Eye (tissue), 1 donor: ENCODE results near the gene PLK2.

ENCODE experiments used
- DNase-seq: peaks from one replicate; pipeline ENCODE4 v3.0.0-alpha.2; 2015

The PLK2 gene

DNA sequence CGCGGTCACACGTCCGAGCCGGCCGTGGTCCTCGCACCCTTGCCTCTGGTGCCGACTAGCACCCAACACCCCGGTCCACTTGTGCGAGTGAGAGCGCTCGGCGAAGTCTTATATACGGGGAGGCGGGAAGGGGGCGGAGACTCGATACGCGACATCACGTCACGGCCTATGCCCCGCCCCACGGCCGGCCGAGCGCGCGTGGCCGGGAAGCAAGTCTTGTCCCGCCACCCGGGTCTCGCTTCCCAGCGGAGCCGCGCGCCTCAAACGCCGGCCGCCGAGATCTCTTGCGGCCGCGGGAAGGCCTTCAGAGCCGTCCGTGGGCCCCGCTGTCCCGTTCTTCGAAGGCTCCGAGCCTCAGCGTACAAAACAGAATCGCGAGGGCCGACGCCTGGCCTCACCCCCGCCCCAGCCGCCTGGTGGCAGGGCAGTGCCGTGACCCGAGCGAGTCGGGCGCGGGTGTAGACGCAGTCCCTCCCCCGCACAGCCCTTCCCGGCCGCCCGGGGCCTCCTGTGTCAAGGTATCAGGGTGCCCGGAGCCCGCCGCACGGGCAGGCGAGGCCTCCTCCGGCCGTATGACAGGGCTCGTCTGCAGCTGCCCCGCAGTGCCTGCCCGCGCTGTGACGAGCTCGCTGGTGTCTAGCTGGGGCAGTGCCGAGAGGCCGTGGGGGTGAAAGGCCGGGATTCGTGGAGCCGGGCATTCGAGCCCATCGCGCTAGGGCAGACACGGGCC is at the start of gene PLK2:
Gene PLK2, minus strand, starts transcription at position 85 of the 730 bp plus-strand sequence. CDS start 127 bp downstream, outside the sequence.
- DNase-seq, result peak; percentile 99

DNA sequence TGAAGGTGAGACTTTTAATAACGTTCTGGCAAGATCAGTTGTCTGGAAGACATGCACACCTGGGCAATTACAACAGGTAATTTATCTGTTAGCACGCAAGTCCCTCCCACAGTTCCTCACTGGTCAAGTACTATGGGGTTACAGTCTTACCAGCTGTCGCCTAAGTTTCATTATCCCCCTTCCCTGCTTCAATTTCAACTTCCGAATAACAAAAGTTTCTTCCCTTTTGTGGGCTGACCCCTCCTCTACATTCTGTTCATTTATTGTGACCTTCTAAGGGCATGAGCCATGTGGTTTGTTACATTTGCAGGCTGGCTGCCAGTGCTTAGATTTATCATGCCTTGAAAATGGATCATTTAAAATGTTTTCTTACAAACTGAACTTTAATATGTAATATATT is 47.8 kb upstream of the PLK2 start:
- no peak for DNase-seq

DNA sequence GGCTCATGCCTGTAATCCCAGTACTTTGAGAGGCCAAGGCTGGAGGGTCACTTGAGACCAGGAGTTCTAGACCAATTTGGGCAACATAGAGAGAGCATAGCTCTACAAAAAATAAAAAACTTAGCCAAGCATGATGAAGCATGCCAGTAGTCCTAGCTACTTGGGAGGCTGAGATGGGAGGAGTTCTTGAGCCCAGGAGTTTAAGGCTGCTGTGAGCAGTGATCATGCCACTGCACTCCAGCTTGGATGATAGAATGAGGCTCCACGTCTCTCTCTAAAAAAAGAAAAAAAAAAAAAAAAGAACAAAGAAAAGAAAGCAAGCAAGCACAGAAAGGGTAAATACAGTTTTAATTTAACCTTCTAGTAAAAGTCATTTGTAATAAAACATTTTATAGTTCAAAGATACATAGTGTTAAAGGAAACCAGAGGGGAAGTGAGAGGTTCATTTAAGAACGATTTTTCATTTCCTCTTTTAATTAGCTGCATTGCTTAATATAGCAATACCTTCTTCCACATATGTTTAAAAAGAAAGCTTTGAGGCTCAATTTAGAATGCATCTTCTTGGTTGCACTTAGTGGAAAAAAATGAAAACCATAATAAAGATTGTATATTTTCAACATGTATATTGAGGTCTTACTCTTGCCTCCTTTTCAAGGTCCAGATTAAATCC is 46.2 kb upstream of the PLK2 start:
- no peak for DNase-seq

DNA sequence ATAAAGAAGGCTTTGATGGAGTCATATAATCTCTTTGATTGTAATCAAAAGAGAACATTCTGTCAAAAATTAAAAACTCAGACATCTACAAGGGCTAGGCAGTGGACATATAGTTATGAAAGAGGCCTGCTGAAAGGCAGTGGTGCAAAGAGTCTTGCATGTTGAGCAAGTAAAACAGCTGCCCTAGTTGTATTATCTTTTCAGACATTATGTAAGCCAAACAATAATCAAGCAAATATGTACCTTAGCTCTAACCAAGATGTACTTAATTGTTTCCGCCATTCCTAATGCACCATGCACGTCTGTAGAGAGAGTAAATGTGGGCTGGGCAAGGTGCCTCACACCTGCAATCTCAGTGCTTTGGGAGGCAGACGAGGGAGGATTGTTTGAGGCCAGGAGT is 45.6 kb upstream of the PLK2 start:
- no peak for DNase-seq

DNA sequence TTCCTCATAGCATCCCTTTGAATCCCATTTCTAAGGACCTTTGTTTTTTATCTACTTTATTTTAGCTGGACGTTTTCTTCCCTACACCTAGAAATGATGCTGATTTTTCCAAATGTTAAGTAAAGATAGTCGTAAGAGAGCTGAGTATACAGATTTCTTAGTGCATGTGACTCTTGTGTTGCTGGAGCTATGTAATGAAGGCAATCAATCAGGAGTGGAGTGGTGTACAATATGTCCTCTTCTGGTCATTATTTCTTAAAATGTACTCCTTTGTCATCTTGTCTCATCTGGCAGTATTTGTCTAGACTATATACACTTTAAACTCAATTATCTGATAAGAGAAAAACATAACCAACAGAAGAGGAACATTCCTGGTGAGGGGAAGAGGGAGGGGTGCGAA is 44.9 kb upstream of the PLK2 start:
- DNase-seq, result no peak

DNA sequence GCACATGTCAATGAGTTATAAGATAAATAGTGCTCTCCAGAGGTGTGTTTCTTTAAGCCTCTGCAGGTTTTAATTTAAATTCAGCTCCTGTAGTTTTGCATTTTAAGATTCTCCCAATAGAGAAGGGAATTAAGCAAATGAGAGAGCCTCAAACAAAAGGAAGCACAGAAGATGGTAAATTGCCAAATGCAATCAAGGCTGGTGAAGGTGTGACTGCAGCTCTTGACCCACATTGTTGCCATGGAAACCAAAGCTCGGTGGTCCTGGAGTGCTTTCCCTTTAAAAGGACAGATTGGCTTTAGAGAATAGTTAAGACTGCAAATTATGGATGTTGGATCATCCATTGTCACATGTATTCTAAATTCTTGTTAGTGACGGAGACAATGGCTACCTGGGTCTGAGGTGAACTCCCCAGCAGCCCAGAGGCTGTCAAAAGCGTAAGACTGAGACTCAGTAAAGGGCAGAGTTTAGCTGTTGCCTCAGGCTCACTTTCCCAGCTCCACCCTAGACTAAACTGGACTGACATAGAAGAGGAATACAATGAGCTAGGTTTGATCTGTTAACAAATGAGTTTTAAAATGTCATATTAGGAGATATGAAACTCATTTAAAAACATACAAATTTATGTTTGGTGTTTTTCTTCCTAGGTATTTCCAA is 43.6 kb upstream of the PLK2 start:
- DNase-seq, result peak; percentile 25

DNA sequence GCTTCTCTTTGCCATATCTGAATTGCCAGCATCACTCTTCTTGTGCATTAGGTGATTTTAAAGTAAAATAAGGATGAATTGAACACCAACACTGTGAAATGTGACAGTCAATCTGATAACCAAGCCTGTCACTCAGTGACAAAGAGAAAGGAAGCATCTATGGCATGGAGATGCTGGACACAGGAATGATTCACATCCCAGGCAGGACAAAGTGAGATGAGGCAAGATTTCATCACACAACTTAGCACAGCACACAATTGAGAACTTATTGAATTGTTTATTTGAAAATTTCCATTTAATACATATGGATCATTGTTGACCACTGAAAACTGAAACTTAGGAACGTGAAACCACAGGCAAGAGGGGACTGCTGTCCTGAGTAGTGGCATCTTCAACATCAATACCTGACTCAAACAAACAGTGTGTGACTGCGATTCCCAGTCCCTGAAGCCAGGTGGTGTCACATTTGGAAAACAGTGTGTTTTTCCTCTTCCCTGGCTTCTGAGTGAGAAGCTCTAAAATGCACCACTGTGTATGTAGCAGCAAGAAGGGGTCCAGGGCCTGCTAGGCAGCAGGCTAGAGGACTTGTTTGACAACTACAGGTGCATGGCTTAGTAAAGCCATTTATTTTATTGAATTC is 42.0 kb upstream of the PLK2 start:
- DNase-seq, result no peak

DNA sequence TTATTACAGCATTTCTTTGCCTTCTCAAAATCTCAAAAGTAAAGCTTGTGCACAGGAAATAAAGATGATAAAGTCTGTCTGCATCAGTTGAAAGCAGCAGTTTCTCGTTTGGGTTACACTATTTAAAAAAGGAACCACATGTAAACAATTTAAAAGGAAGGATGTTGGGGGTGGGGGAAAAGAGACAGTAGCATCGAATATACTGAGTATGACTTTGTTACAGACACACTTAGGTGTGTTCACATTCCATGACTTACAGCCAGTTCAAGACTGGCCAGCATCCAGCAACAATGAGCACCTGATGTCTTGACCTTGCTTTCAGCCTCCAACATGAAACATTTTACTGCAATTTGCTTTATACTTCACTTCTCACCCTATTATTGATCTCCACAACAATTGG is 40.1 kb upstream of the PLK2 start:
- no peak for DNase-seq

DNA sequence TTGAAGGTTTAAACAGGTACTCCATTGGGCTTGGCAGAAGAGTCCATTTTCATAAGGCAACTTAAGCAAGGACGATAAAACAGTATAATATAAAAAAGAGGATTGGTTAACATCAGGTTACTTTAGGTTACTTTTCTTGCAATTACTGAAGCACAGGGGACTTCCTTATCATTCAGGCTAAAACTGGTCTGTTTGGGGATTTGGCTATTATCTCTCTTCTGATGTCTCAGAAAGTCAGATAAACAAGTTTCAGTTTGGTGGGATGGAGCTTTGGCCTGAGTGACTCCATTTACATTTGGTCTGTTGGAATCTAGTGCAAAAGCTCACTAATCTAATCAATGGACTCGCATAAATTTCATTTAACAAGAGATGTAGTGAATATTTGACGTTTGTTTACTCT is 39.3 kb upstream of the PLK2 start:
- DNase-seq, result no peak

DNA sequence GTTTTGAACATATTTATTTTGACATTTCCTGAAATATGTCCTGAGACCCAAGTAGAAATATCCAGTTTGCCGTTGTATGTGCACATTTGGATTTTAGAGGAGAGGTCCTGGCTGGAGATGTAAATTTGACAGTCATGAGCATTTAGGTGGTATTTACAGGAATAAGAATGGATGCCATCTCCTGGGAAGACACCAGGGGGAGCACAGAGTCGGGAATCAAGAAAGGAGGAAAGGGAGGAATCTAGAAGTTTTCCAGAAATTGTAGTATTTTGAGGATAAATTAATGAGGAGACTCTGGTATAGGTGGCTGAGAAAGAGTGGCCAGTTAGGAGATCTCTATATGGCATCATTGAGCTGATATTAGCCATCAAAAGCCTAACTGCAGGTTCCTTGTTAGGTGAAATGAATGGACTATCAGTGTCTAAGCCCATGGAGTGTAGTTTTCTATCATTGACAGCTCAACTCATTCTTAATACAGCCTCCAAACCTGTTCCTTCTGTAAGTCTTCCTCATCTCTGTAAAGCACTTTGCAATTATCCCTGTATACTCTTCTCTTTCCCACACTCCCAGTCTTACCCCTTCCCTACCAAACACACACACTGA is 38.6 kb upstream of the PLK2 start:
- DNase-seq, result peak; percentile 71

DNA sequence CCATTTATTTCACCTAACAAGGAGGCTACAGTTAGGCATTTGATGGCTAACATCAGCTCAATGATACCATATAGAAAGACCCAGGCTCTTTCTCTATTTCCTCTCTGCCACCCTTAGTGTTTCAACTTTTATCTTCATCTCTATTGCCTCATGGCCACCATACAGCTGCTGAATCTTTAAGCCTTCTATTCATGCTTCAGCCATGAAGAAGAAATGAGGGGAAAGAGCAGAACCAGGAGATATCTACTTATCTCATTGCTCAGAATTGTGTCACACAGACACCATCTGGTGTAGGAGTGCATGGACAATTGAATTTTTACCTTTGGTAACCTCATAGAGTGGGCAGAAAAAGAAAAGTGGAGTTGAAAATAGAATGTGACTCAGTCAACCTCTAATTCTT is 38.0 kb upstream of the PLK2 start:
- no peak for DNase-seq

DNA sequence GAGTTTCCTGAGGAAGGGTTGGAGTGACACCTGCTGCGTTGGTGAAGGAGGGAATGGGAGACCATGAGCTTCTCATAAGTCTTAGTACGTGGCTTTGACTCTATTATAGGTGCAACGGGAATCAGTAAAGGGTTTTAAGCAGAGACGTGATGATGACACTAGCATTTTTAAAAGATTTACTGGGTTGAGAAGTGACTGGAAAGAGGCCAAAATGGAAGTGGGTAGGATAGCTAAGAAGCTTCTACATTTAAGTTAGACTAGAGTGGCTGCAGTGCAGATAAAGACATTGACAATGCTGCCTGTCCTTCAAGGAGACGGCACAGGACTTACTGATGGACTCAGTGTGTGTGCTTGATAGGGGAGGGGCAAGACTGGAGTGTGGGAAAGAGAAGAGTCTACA is 37.5 kb upstream of the PLK2 start:
- DNase-seq, result no peak

DNA sequence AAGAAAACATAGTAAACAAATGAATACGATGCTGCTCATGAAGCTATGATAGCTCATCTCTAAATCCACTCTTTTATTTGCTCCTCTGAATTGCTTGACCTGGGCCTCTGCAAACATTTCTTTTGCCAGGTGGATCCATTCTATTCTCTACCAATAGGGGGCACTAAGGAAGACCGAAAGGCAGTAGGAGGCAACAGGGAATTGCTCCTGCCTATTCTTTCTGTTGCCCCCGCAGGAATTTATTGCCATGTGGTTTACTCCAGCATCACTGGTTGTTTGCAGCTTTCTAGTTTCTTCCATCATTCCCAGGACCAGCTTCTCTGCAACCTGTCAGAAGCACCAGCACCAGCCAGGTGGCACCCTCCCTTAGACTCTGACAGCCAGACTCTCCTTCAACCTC is 36.6 kb upstream of the PLK2 start:
- no peak for DNase-seq

DNA sequence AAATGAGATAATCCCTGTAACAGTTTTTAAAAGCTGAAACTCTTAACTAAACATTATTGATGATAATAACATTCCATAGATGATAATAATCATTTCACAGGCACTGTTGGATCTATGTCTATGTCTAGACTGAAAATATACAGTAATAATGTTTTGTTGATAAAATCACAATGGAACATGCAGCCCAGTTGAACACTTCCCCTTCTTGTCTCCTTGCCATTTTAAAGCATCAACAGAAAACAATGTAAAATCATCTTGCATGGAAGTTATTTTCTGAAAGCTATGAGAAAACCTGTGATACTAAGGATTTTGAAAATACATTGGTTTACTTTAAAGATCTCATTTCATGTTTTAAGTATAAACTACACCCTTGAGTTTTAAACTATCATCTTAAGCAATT is 33.3 kb upstream of the PLK2 start:
- no peak for DNase-seq

DNA sequence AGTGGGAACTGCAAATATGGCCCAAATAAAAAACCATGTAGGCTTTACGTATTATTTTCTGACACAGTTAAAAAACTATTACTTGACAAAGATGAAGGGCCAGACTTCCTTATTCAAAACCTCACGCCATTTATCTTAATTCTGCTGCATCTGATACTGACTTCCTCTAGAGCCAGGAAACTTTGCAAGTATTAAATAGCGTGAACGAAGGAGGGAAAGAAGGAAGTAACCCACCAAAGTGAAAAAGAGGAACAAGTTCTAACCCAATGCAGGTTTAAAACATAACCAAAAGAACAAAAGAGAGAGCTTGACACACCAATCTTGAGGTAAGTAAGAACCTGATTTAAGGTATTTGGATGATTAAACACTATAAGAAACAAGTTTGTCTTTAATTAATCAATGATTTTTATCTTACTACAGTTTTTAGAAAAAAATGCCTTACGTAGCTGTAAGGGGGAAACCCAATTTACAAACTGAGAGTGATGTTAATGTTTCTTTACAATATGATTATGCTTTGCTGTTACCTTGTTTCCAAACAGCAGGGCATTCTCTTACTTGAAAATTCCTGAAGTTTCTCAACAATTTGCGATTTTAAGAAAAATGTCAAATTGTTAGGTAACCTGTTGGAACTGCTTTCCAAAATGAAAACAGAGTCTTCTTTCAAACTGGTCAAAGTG is 31.5 kb upstream of the PLK2 start, which contains the start of gene GAPT:
Gene GAPT, plus strand, starts transcription at position 220 of the 677 bp plus-strand sequence. CDS start 3,102 bp downstream, outside the sequence.
- DNase-seq, result no peak

DNA sequence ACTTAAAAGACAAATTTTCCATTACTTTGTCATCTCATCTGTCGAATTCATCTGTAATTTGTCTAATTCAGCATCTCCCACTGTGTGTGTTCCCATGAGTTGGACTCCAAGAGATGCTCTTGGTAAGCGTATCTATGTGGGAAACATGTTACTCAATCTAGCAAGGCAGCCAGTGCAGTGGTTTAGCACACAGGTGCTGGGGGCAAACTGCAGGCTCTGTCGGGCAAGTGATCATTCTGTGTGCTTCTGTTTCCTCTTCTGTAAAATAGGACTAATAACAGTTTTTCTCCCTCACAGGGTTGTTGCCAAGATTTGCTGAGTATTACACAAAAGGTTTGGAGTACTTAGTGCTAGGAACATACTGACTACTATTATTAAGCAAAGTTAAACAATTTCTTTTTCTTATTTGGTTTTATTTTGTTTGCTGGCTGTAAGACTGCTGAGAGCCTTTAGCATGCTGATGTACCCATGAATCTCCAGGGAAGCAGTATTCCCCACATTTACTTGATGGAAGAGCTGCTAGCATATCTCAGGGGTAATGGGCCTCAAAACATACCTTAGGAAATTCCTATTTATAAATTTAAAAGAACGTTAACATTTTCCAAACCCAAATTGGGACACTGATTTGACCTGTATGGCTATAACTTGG is 30.6 kb upstream of the PLK2 start:
- no peak for DNase-seq

DNA sequence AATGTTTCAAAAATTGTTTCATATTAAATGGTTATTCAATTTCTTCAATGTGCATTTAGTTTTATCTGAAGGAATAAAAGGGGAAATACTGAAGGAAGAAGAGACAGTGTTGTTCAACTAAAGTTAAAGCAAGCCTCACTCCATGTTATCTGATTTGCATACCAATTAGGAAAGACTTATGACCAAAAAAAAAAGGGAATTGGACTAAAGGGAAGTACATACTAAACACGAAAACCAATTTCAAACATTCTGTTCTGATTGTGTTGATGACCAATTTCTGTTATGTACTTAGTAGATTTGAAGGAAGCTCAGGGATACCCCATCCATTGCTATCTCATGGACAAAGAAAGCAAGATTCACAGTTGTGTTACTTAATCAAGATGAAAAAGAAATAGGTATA is 26.4 kb upstream of the PLK2 start:
- DNase-seq, result no peak

DNA sequence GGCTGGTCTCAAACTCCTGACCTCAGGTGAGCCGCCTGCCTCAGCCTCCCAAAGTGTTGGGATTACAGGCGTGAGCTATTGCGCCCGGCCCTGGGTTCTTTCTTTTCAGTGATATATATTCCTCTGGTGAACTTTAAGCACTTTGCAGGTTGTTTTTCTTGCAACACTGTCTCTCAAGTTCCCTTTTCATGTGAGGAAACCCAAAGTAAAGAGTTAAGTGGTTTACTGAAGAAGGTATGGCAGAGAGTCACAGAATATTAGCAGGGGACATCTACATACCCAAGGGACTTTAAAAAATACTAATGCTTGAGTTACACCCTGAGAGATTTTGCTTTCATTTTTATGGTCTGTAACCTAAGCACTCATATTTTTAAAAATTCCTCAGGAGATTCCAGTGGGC is 24.6 kb upstream of the PLK2 start:
- DNase-seq, result no peak

DNA sequence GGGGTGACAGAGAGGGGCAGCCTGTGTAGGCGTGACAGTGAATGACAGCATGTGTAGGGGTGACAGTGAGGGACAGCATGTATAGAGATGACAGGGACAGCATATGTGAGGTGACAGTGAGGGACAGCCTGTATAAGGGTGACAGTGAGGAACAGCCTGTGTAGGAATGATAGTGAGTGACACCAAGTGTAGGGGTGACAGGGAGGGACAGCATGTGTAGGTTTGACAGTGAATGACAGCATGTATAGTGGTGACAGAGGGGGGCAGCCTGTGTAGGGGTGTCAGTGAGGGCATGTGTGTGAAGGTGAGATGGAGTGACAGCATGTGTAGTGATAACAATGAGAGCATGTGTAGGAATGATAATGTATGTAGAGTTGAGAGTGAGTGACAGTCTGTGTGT is 22.6 kb upstream of the PLK2 start:
- no peak for DNase-seq

DNA sequence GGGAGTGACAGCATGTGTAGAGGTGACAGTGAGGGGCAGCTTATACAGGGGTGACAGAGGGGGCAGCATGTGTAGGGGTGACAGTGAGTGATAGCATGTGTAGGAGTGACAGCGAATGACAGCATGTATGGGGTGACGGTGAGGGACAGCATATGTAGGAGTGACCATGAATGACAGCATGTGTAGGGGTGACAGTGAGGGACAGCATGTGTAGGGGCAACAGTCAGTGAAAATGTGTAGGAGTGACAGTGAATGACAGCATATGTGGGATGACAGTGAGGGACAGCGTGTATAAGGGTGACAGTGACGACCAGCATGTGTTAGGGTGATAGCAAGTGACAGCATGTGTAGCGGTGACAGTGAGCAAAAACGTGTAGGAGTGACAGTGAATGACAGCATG is 21.9 kb upstream of the PLK2 start:
- DNase-seq, result no peak

DNA sequence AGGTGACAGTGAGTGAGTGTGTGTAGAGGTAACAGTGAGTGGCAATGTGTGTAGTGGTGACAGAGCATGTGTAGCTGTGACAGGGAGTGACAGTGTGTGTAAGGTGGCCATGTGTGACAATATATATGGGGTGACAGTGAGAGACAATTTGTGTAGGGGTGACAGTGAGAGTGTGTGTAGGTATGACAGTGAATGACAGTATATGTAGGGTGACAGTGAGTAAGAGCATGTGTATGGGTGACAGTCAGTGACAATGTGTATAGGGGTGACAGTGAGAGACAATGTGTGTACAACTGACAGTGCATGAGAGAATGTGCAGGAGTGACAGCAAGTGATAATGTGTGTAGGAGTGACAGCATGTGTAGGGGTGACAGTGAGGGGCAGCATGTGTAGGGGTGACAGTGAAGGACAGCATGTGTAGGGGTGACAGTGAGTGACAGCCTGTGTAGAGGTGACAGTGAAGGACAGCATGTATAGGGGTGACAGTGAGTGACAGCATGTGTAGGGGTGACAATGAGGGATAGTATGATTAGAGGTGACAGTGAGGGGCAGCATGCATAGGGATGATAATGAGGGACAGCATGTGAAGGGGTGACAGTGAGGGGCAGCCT is 21.3 kb upstream of the PLK2 start:
- DNase-seq, result no peak
